ENCODE results near the gene ABR.
"Not testable (repeated sequence)": the region's sequence is repeated elsewhere in the genome, so short reads cannot be mapped to it uniquely, and the experiment has no call there.

ABR gene

GRCh38 chr17:1070411-1070810, 109.4 kb downstream of the ABR start:
- Histone ChIP-seq H3K9ac (ENCODE audit: low read length) (no peak overlapping the region), H3K36me3 (ENCODE audit: control insufficient read depth, insufficient read depth, low read length) (peaks cover 40% of the 10 kb centered on the region), H3K27ac (ENCODE audit: low read depth, low read length) (no peak overlapping the region), H3K4me1 (ENCODE audit: control insufficient read depth, insufficient read depth, low read length) (no peaks in the 10 kb centered on the region), H3K27me3 (ENCODE audit: control insufficient read depth, insufficient read depth, low read length) (no peaks in the 10 kb centered on the region), H3K4me3 (ENCODE audit: low read length) (no peak overlapping the region)

GRCh38 chr17:1069847-1070246, 109.9 kb downstream of the ABR start:
- Histone ChIP-seq H3K4me3 (ENCODE audit: low read length) (no peak overlapping the region), H3K27ac (ENCODE audit: low read depth, low read length) (no peak overlapping the region), H3K9ac (ENCODE audit: low read length) (no peak overlapping the region), H3K27me3 (ENCODE audit: control insufficient read depth, insufficient read depth, low read length) (no peaks in the 10 kb centered on the region), H3K36me3 (ENCODE audit: control insufficient read depth, insufficient read depth, low read length) (peaks cover 39% of the 10 kb centered on the region), H3K4me1 (ENCODE audit: control insufficient read depth, insufficient read depth, low read length) (no peaks in the 10 kb centered on the region)

GRCh38 chr17:1068356-1068755, 111.4 kb downstream of the ABR start:
- H3K36me3 ChIP-seq (ENCODE audit: control insufficient read depth, insufficient read depth, low read length) = peaks cover 40% of the 10 kb centered on the region
- no peak overlapping the region for H3K27ac ChIP-seq (ENCODE audit: low read depth, low read length)
- no peaks in the 10 kb centered on the region for H3K27me3 ChIP-seq (ENCODE audit: control insufficient read depth, insufficient read depth, low read length)
- H3K9ac ChIP-seq (ENCODE audit: low read length) = no peak overlapping the region
- no peak overlapping the region for H3K4me3 ChIP-seq (ENCODE audit: low read length)
- H3K4me1 ChIP-seq (ENCODE audit: control insufficient read depth, insufficient read depth, low read length) = no peaks in the 10 kb centered on the region

GRCh38 chr17:1067282-1067956, 112.4 kb downstream of the ABR start:
- Histone ChIP-seq H3K36me3 (ENCODE audit: control insufficient read depth, insufficient read depth, low read length) (peaks cover 44% of the 10 kb centered on the region), H3K27ac (ENCODE audit: low read depth, low read length) (no peak overlapping the region)

GRCh38 chr17:1065416-1065815, 114.4 kb downstream of the ABR start:
- not testable (repeated sequence) for H3K4me3 ChIP-seq (ENCODE audit: low read length); H3K27ac ChIP-seq (ENCODE audit: low read depth, low read length); H3K4me1 ChIP-seq (ENCODE audit: control insufficient read depth, insufficient read depth, low read length); H3K9ac ChIP-seq (ENCODE audit: low read length); H3K27me3 ChIP-seq (ENCODE audit: control insufficient read depth, insufficient read depth, low read length)
- H3K36me3 ChIP-seq (ENCODE audit: control insufficient read depth, insufficient read depth, low read length) = peaks cover 40% of the 10 kb centered on the region

More at GRCh38 chr17:1067282-1067956, 112.4 kb downstream of the ABR start:
- Histone ChIP-seq H3K9ac (ENCODE audit: low read length) (no peak overlapping the region), H3K4me1 (ENCODE audit: control insufficient read depth, insufficient read depth, low read length) (no peaks in the 10 kb centered on the region), H3K27me3 (ENCODE audit: control insufficient read depth, insufficient read depth, low read length) (no peaks in the 10 kb centered on the region), H3K4me3 (ENCODE audit: low read length) (no peak overlapping the region)

- no peak overlapping the region for H3K27ac ChIP-seq (ENCODE audit: low read depth, low read length)
- no peaks in the 10 kb centered on the region for H3K27me3 ChIP-seq (ENCODE audit: control insufficient read depth, insufficient read depth, low read length)
- no peak overlapping the region for H3K4me3 ChIP-seq (ENCODE audit: low read length)
- no peaks in the 10 kb centered on the region for H3K4me1 ChIP-seq (ENCODE audit: control insufficient read depth, insufficient read depth, low read length)
- H3K36me3 ChIP-seq (ENCODE audit: control insufficient read depth, insufficient read depth, low read length) = peaks cover 37% of the 10 kb centered on the region
- no peak overlapping the region for H3K9ac ChIP-seq (ENCODE audit: low read length)
Observed at GRCh38 chr17:1060991-1061390, 118.8 kb downstream of the ABR start.

GRCh38 chr17:1059131-1059795, 120.5 kb downstream of the ABR start:
- Histone ChIP-seq H3K27ac (ENCODE audit: low read depth, low read length) (no peak overlapping the region), H3K4me3 (ENCODE audit: low read length) (no peak overlapping the region), H3K27me3 (ENCODE audit: control insufficient read depth, insufficient read depth, low read length) (no peaks in the 10 kb centered on the region), H3K4me1 (ENCODE audit: control insufficient read depth, insufficient read depth, low read length) (no peaks in the 10 kb centered on the region), H3K36me3 (ENCODE audit: control insufficient read depth, insufficient read depth, low read length) (peaks cover 35% of the 10 kb centered on the region), H3K9ac (ENCODE audit: low read length) (no peak overlapping the region)

GRCh38 chr17:1058423-1059130, 121.2 kb downstream of the ABR start:
- H3K4me3 ChIP-seq (ENCODE audit: low read length) = no peak overlapping the region
- H3K4me1 ChIP-seq (ENCODE audit: control insufficient read depth, insufficient read depth, low read length) = no peaks in the 10 kb centered on the region
- no peak overlapping the region for H3K27ac ChIP-seq (ENCODE audit: low read depth, low read length)
- peaks cover 40% of the 10 kb centered on the region for H3K36me3 ChIP-seq (ENCODE audit: control insufficient read depth, insufficient read depth, low read length)
- H3K27me3 ChIP-seq (ENCODE audit: control insufficient read depth, insufficient read depth, low read length) = no peaks in the 10 kb centered on the region
- no peak overlapping the region for H3K9ac ChIP-seq (ENCODE audit: low read length)

GRCh38 chr17:1056761-1057160, 123.0 kb downstream of the ABR start:
- Histone ChIP-seq H3K27ac (ENCODE audit: low read depth, low read length) (no peak overlapping the region), H3K27me3 (ENCODE audit: control insufficient read depth, insufficient read depth, low read length) (no peaks in the 10 kb centered on the region), H3K9ac (ENCODE audit: low read length) (no peak overlapping the region), H3K36me3 (ENCODE audit: control insufficient read depth, insufficient read depth, low read length) (peaks cover 34% of the 10 kb centered on the region), H3K4me1 (ENCODE audit: control insufficient read depth, insufficient read depth, low read length) (no peaks in the 10 kb centered on the region), H3K4me3 (ENCODE audit: low read length) (no peak overlapping the region)

- H3K27ac ChIP-seq (ENCODE audit: low read depth, low read length) = no peak overlapping the region
- no peak overlapping the region for H3K9ac ChIP-seq (ENCODE audit: low read length)
- no peak overlapping the region for H3K4me3 ChIP-seq (ENCODE audit: low read length)
- H3K27me3 ChIP-seq (ENCODE audit: control insufficient read depth, insufficient read depth, low read length) = no peaks in the 10 kb centered on the region
- no peaks in the 10 kb centered on the region for H3K4me1 ChIP-seq (ENCODE audit: control insufficient read depth, insufficient read depth, low read length)
- peaks cover 34% of the 10 kb centered on the region for H3K36me3 ChIP-seq (ENCODE audit: control insufficient read depth, insufficient read depth, low read length)
Observed at GRCh38 chr17:1055751-1056645, 123.8 kb downstream of the ABR start.

- Histone ChIP-seq H3K36me3 (ENCODE audit: control insufficient read depth, insufficient read depth, low read length) (peaks cover 36% of the 10 kb centered on the region), H3K27ac (ENCODE audit: low read depth, low read length) (no peak overlapping the region), H3K4me1 (ENCODE audit: control insufficient read depth, insufficient read depth, low read length) (no peaks in the 10 kb centered on the region), H3K4me3 (ENCODE audit: low read length) (no peak overlapping the region), H3K9ac (ENCODE audit: low read length) (no peak overlapping the region), H3K27me3 (ENCODE audit: control insufficient read depth, insufficient read depth, low read length) (no peaks in the 10 kb centered on the region)
Observed at GRCh38 chr17:1055231-1055630, 124.5 kb downstream of the ABR start.

GRCh38 chr17:1054656-1055055, 125.1 kb downstream of the ABR start:
- no peak overlapping the region for H3K27ac ChIP-seq (ENCODE audit: low read depth, low read length)
- no peak overlapping the region for H3K9ac ChIP-seq (ENCODE audit: low read length)
- no peaks in the 10 kb centered on the region for H3K4me1 ChIP-seq (ENCODE audit: control insufficient read depth, insufficient read depth, low read length)
- H3K27me3 ChIP-seq (ENCODE audit: control insufficient read depth, insufficient read depth, low read length) = no peaks in the 10 kb centered on the region
- no peak overlapping the region for H3K4me3 ChIP-seq (ENCODE audit: low read length)
- H3K36me3 ChIP-seq (ENCODE audit: control insufficient read depth, insufficient read depth, low read length) = peaks cover 36% of the 10 kb centered on the region
